Ascending aorta (tissue), 2 donors: ENCODE results near the gene CHCHD4. TPM values are rescaled to one million over a fixed set of nuclear protein-coding genes. Genes with fewer than 3 reads are reported as not detected.
A peak's percentile ranks its signal among the peaks of the same experiment; 100 is the strongest.

ENCODE experiments used
- DNase-seq, 2 donors: peaks; one replicate each; pipeline ENCODE4 v3.0.0-alpha.2; 2019; ENCODE audit warnings: low spot score in 2 of 2
- H3K27ac ChIP-seq, 2 donors: fragments of 200-600 bp; sonication (generic); one replicate each; pipeline ENCODE4 v1.5.1; 2016 to 2017; ENCODE audit warnings: mild to moderate bottlenecking in 1 of 2
- H3K27me3 ChIP-seq: fragments of 200-600 bp; sonication (generic); one replicate; pipeline ENCODE4 v1.5.1; 2017
- H3K36me3 ChIP-seq, 2 donors: fragments of 200-600 bp; sonication (generic); one replicate each; pipeline ENCODE4 v1.5.1; 2016
- H3K4me1 ChIP-seq, 2 donors: fragments of 200-600 bp; sonication (generic); one replicate each; pipeline ENCODE4 v1.5.1; 2016 to 2017; ENCODE audit warnings: mild to moderate bottlenecking in 1 of 2
- H3K4me3 ChIP-seq, 2 donors: fragments of 200-600 bp; sonication (generic); one replicate each; pipeline ENCODE4 v1.5.1; 2016 to 2017; ENCODE audit warnings: mild to moderate bottlenecking in 1 of 2
- H3K9me3 ChIP-seq, 2 donors: fragments of 200-600 bp; sonication (generic); one replicate each; pipeline ENCODE4 v1.5.1; 2016
- CTCF ChIP-seq, 3 experiments: fragments of 200-600 bp in 2 of 3; fragments of 450-650 bp in 1 of 3; sonication (generic) in 2 of 3; IDR thresholded peaks; one replicate each; pipeline ENCODE4 v1.5.1; 2016 to 2019; ENCODE audit warnings: antibody characterized with exemption in 3 of 3, mild to moderate bottlenecking in 1 of 3, moderate library complexity in 1 of 3
- intact Hi-C: fragments of 100-400 bp; cut with DNase I; formaldehyde crosslinking; loops from one replicate; pipeline ENCODE4 v1.15.1; 2023
- total RNA-seq: library from RNA; depleted of rRNA; stranded (reverse); fragments of >200 nt; gene quantifications from one replicate; pipeline ENCODE4 v1.1.0, GENCODE V29; 2016

The CHCHD4 gene
- total RNA-seq, 1 donor from 2014 or later: 1.9 TPM

- intact Hi-C loops: loop anchor here (1.0 to 10.0 kb wide), 5 partner anchors 18 to 1661 kb away; partner anchors contain the start of genes LSM3, SLC6A6, TMEM43 and TSEN2
- Histone ChIP-seq H3K4me3 (peak overlapping the region in 1 of 2 donors; percentile 35), H3K27me3 (no peaks in the 10 kb centered on the region), H3K36me3 (peaks cover 36 to 64% of the 10 kb centered on the region in 2 donors), H3K9me3 (no peaks in the 10 kb centered on the region), H3K27ac (peak overlapping the region; percentile 89 to 91), H3K4me1 (peaks cover 31 to 49% of the 10 kb centered on the region in 2 donors)
- peak in 1 of 2 donors; percentile 92 for DNase-seq
- no peak for TF ChIP-seq CTCF (IDR thresholded peaks at IDR 0.05)
Measured at GRCh38 chr3:14143271-14144225, 18.9 kb upstream of the CHCHD4 start.

- Histone ChIP-seq H3K27ac (peak overlapping the region; percentile 89 to 91), H3K36me3 (peaks cover 42 to 66% of the 10 kb centered on the region in 2 donors), H3K4me1 (peaks cover 31 to 57% of the 10 kb centered on the region in 2 donors), H3K27me3 (no peaks in the 10 kb centered on the region), H3K9me3 (no peaks in the 10 kb centered on the region), H3K4me3 (no peak overlapping the region)
- intact Hi-C loops: loop anchor here (5.0 to 10.0 kb wide), 3 partner anchors 262 to 1660 kb away; partner anchors contain the start of genes SLC6A6 and TSEN2
- no peak for TF ChIP-seq CTCF (IDR thresholded peaks at IDR 0.05)
- peak in 1 of 2 donors; percentile 58 for DNase-seq
Measured at GRCh38 chr3:14142567-14143270, 18.0 kb upstream of the CHCHD4 start.

DNA sequence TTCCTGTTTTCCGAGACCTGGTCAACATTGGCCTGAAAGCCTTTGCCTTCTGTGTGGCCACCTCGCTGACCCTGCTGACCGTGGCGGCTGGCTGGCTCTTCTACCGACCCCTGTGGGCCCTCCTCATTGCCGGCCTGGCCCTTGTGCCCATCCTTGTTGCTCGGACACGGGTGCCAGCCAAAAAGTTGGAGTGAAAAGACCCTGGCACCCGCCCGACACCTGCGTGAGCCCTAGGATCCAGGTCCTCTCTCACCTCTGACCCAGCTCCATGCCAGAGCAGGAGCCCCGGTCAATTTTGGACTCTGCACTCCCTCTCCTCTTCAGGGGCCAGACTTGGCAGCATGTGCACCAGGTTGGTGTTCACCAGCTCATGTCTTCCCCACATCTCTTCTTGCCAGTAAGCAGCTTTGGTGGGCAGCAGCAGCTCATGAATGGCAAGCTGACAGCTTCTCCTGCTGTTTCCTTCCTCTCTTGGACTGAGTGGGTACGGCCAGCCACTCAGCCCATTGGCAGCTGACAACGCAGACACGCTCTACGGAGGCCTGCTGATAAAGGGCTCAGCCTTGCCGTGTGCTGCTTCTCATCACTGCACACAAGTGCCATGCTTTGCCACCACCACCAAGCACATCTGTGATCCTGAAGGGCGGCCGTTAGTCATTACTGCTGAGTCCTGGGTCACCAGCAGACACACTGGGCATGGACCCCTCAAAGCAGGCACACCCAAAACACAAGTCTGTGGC lies 17.1 kb upstream of the CHCHD4 start:
- Histone ChIP-seq H3K4me3 (no peak overlapping the region), H3K36me3 (peaks cover 33 to 64% of the 10 kb centered on the region in 2 donors), H3K4me1 (peaks cover 27 to 62% of the 10 kb centered on the region in 2 donors), H3K27me3 (no peaks in the 10 kb centered on the region), H3K9me3 (no peaks in the 10 kb centered on the region), H3K27ac (peak overlapping the region; percentile 89 to 91)
- intact Hi-C loops: loop anchor here (5.0 to 10.0 kb wide), 3 partner anchors 263 to 1659 kb away; partner anchors contain the start of genes SLC6A6 and TSEN2
- no peak for TF ChIP-seq CTCF (IDR thresholded peaks at IDR 0.05)
- DNase-seq: peak in 1 of 2 donors; percentile 64

DNA sequence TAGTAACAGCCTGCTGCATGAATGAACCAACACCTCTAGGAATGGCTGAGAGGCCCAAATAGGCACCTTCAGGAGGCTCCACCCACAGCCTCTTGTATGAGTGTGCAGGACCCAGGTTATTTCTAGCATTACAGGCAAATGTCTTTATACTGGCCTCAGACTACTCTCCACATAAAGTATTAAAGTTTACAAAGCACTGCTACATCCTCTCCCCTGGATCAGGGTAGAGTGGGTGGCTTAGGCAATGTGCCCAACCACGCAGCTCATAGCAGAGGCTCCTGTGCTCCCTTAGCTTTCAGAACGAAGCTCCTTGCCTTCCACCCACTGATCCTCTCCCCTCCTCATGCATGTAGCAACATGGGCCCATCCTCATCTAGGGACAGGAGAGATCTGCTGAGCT lies 16.5 kb upstream of the CHCHD4 start:
- no peaks in the 10 kb centered on the region for H3K27me3 ChIP-seq
- H3K4me3 ChIP-seq: no peak overlapping the region
- H3K36me3 ChIP-seq: peaks cover 30 to 64% of the 10 kb centered on the region in 2 donors
- intact Hi-C loops: loop anchor here (5.0 to 10.0 kb wide), 3 partner anchors 264 to 1659 kb away; partner anchors contain the start of genes SLC6A6 and TSEN2
- peaks cover 21 to 64% of the 10 kb centered on the region in 2 donors for H3K4me1 ChIP-seq
- DNase-seq: peak in 1 of 2 donors; percentile 57
- H3K27ac ChIP-seq: peak overlapping the region; percentile 89 to 91
- no peak for TF ChIP-seq CTCF (IDR thresholded peaks at IDR 0.05)
- H3K9me3 ChIP-seq: no peaks in the 10 kb centered on the region

- intact Hi-C loops: loop anchor here (5.0 to 10.0 kb wide), 3 partner anchors 264 to 1658 kb away; partner anchors contain the start of genes SLC6A6 and TSEN2
- Histone ChIP-seq H3K27me3 (no peaks in the 10 kb centered on the region), H3K27ac (peak overlapping the region; percentile 31 to 91), H3K36me3 (peaks cover 32 to 64% of the 10 kb centered on the region in 2 donors), H3K4me1 (peaks cover 19 to 59% of the 10 kb centered on the region in 2 donors), H3K9me3 (no peaks in the 10 kb centered on the region), H3K4me3 (no peak overlapping the region)
- no peak for TF ChIP-seq CTCF (IDR thresholded peaks at IDR 0.05)
- DNase-seq: peak in 1 of 2 donors; percentile 60
Measured at GRCh38 chr3:14140668-14141067, 16.0 kb upstream of the CHCHD4 start.
